ENCODE measurements around the gene ING2. TPM values are rescaled to one million over a fixed set of nuclear protein-coding genes. Genes with fewer than 3 reads are reported as not detected.

The ING2 gene
- total and polyA plus RNA-seq, 2 of the 8 experiments (the other 6 are each of a cell fraction or from before 2014, with no cell fraction given): 5.1 to 16.1 TPM

DNA sequence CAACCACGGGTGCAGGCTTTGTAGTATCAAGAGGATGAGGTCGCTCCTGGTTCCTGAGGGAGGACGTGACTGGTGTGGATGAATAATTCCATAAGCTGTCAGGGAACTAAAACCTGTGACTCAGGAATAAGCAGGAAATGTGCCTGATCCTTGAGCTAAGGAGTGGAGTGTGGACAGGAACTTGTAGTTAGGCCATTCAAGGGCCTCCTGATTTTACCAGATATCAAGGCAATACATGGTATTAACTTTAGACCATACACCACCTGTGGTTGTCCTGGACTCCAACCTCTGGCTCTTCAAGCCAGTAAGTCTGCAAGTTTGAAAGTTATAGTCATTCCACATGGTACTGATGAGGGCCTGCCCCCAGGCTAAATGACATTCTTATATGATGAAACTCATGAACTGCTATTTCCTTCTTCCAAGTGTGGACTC, 12.1 kb upstream of the ING2 start (continued):
- TF ChIP-seq NRF1 (IDR thresholded peaks at IDR 0.05; ENCODE audit: low read depth, low read length): no peak
- no peak for TF ChIP-seq JUND (IDR thresholded peaks at IDR 0.05; ENCODE audit: low read length)
- no peak for TF ChIP-seq RNF2 (IDR thresholded peaks at IDR 0.05; ENCODE audit: borderline replicate concordance, low read depth, low read length, missing control alignments, poor library complexity, severe bottlenecking)
- TF ChIP-seq, protein P1, sequence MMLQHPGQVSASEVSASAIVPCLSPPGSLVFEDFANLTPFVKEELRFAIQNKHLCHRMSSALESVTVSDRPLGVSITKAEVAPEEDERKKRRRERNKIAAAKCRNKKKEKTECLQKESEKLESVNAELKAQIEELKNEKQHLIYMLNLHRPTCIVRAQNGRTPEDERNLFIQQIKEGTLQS (IDR thresholded peaks at IDR 0.05; ENCODE audit: insufficient read depth, low read depth, low read length): no peak

Data from H1 (cell line).